Measurements from ENCODE around the gene TMEM38A.

TMEM38A gene

GRCh38 chr19:16660763-16661479, at the start of gene TMEM38A:
Gene TMEM38A, plus strand, starts transcription at chr19:16661139. Its CDS starts 79 bp downstream, at chr19:16661218.
- peak; percentile 6 for DNase-seq (ENCODE audit: low spot score)

GRCh38 chr19:16612636-16613035, 48.3 kb upstream of the TMEM38A start:
- DNase-seq (ENCODE audit: low spot score): no peak

GRCh38 chr19:16613841-16614240, 47.1 kb upstream of the TMEM38A start:
- no peak for DNase-seq (ENCODE audit: low spot score)

GRCh38 chr19:16614941-16615340, 46.0 kb upstream of the TMEM38A start:
- DNase-seq (ENCODE audit: low spot score): no peak

GRCh38 chr19:16615808-16616207, 45.1 kb upstream of the TMEM38A start:
- no peak for DNase-seq (ENCODE audit: low spot score)

- no peak for DNase-seq (ENCODE audit: low spot score)
Observed at GRCh38 chr19:16618248-16618647, 42.7 kb upstream of the TMEM38A start.

GRCh38 chr19:16619457-16619856, 41.5 kb upstream of the TMEM38A start:
- DNase-seq (ENCODE audit: low spot score): no peak

GRCh38 chr19:16620018-16620417, 40.9 kb upstream of the TMEM38A start:
- DNase-seq (ENCODE audit: low spot score): no peak

- no peak for DNase-seq (ENCODE audit: low spot score)
Observed at GRCh38 chr19:16620584-16620983, 40.4 kb upstream of the TMEM38A start.

GRCh38 chr19:16621165-16621800, 39.7 kb upstream of the TMEM38A start:
- no peak for DNase-seq (ENCODE audit: low spot score)

GRCh38 chr19:16623066-16623465, 37.9 kb upstream of the TMEM38A start:
- no peak for DNase-seq (ENCODE audit: low spot score)

GRCh38 chr19:16623576-16623975, 37.4 kb upstream of the TMEM38A start:
- DNase-seq (ENCODE audit: low spot score): no peak

- no peak for DNase-seq (ENCODE audit: low spot score)
Observed at GRCh38 chr19:16624236-16624635, 36.7 kb upstream of the TMEM38A start.

GRCh38 chr19:16625163-16625958, 35.6 kb upstream of the TMEM38A start:
- DNase-seq (ENCODE audit: low spot score): no peak

- no peak for DNase-seq (ENCODE audit: low spot score)
Observed at GRCh38 chr19:16626796-16627192, 34.1 kb upstream of the TMEM38A start.

GRCh38 chr19:16627193-16627927, 33.6 kb upstream of the TMEM38A start:
- DNase-seq (ENCODE audit: low spot score): no peak

GRCh38 chr19:16627928-16628182, 33.1 kb upstream of the TMEM38A start:
- no peak for DNase-seq (ENCODE audit: low spot score)

- peak; percentile 96 for DNase-seq (ENCODE audit: low spot score)
Observed at GRCh38 chr19:16628183-16628983, 32.6 kb upstream of the TMEM38A start, which contains the start of gene MED26. Gene MED26, minus strand, starts transcription at chr19:16628204. Its CDS starts 261 bp downstream, at chr19:16627943.

GRCh38 chr19:16628984-16629691, 31.8 kb upstream of the TMEM38A start:
- peak; percentile 22 for DNase-seq (ENCODE audit: low spot score)

- DNase-seq (ENCODE audit: low spot score): no peak
Observed at GRCh38 chr19:16631465-16631864, 29.5 kb upstream of the TMEM38A start.

- no peak for DNase-seq (ENCODE audit: low spot score)
Observed at GRCh38 chr19:16637535-16637934, 23.4 kb upstream of the TMEM38A start.

Data from activated CD4-positive, alpha-beta T cell treated with anti-CD3 and anti-CD28 coated beads, Interleukin-2, Interleukin-4, amounts not matched to agents 100 ng/mL and 50 ng/mL, durations not matched to agents 16 hours and 8 hours (primary cell).